ENCODE measurements around the gene TEX19. TPM values are rescaled to one million over a fixed set of nuclear protein-coding genes. Genes with fewer than 3 reads are reported as not detected.
"Not testable (repeated sequence)": the region's sequence is repeated elsewhere in the genome, so short reads cannot be mapped to it uniquely, and the experiment has no call there.

The TEX19 gene
- total RNA-seq, 4 donors from 2014 or later: not detected

DNA sequence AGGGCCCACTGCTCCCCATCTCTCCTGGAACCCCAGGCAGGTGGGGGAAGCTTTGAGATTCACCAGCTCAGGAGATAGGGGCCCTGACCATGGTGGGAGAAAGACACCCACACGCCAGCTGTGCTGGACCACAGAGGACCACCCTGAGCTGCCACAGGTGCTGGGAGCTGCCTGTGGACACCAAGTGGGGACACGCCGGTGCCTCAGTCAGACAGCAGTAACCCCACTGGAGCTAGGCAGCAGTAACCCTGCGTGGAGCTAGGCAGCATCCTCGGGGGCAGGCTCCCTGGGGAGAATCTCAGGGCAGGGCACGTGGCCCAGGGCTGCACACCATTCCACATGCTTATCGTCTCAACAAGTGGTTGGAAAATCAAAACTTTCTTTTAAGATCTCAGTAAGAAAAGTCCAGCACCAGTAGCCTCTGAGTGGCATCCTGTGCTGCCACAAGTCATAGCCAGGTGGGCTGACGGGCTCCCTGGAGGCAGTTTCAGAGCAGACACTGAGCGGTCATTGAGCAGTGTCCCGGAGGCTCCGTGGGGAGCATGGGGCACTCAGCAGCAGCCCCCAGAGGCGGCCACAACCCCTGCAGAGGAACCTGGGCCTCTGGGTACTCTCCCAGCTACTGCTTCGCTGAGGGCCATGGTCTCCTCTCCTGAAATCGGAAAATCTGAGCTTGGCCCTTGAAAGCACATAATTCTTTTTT is 51.1 kb downstream of the TEX19 start:
- intact Hi-C loops (cut with DNase I; ENCODE audit: low total_unique reads): loop anchor here (5.0 kb wide), 1 partner anchor 58 kb away; no protein-coding TSS in a partner anchor
- no peak overlapping the region for H3K4me3 ChIP-seq (ENCODE audit: low read depth, poor library complexity, severe bottlenecking)
- 90 to 97% methylated on average over 12 to 14 of the region's 14 CpGs for WGBS, 2 donors
- no peak for DNase-seq (ENCODE audit: low spot score in 2 of 2)
- TF ChIP-seq POLR2A (IDR thresholded peaks at IDR 0.05): no peak
- TF ChIP-seq, protein P1, sequence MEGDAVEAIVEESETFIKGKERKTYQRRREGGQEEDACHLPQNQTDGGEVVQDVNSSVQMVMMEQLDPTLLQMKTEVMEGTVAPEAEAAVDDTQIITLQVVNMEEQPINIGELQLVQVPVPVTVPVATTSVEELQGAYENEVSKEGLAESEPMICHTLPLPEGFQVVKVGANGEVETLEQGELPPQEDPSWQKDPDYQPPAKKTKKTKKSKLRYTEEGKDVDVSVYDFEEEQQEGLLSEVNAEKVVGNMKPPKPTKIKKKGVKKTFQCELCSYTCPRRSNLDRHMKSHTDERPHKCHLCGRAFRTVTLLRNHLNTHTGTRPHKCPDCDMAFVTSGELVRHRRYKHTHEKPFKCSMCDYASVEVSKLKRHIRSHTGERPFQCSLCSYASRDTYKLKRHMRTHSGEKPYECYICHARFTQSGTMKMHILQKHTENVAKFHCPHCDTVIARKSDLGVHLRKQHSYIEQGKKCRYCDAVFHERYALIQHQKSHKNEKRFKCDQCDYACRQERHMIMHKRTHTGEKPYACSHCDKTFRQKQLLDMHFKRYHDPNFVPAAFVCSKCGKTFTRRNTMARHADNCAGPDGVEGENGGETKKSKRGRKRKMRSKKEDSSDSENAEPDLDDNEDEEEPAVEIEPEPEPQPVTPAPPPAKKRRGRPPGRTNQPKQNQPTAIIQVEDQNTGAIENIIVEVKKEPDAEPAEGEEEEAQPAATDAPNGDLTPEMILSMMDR (IDR thresholded peaks at IDR 0.05): no peak

DNA sequence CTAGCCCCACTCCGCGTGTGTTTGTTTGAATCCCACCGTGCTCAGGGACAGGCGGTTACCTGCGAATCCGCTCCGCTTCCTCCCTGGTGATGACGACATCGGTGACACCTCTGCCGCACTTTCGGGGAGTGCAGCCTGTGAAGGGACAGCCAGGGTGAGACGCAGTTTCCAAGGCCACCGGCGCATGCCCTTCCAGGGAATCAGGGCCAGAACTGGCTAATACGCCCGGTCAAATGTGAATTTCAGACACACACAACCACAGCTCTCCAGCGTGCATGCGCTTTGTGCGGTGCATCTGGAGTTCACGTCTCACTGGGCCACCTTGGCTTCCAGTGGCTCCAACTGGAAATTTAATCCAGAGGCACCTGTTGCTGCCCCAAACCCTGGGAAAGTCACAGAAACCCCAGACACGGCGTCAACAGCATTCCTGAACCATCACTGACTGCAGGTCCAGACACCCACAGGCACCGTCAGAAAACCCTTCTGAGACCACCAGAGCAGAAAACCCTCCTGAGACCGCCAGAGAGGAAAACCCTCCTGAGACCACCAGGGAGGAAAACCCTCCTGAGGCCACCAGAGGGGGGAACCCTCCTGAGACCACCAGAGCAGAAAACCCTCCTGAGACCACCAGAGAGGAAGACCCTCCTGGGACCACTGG is 52.5 kb downstream of the TEX19 start:
- 96 to 97% methylated on average over 24 of the region's 24 CpGs for WGBS, 2 donors
- TF ChIP-seq, protein P1 (IDR thresholded peaks at IDR 0.05): no peak
- no peak for TF ChIP-seq POLR2A (IDR thresholded peaks at IDR 0.05)
- DNase-seq (ENCODE audit: low spot score in 2 of 2): no peak
- H3K4me3 ChIP-seq (ENCODE audit: low read depth, poor library complexity, severe bottlenecking): no peak overlapping the region
- intact Hi-C loops (cut with DNase I; ENCODE audit: low total_unique reads): loop anchor here (5.0 kb wide), 1 partner anchor 59 kb away; no protein-coding TSS in a partner anchor

DNA sequence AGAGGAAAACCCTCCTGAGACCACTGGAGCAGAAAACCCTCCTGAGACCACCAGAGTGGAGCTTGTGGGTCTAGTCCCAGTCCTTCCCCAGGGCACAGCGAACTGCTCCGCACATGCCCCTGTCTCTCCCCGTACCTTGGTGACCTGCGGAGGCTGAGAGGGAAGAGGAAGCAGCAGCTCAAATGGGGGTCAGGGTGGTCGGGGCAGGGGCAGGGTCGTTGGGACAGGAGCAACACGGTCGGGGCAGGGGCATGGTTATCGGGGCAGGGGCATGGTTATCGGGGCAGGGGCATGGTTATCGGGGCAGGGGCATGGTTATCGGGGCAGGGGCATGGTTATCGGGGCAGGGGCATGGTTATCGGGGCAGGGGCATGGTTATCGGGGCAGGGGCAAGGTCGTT is 53.0 kb downstream of the TEX19 start:
- intact Hi-C loops (cut with DNase I; ENCODE audit: low total_unique reads): loop anchor here (5.0 kb wide), 1 partner anchor 60 kb away; no protein-coding TSS in a partner anchor
- not testable (repeated sequence) for DNase-seq (ENCODE audit: low spot score in 2 of 2); H3K4me3 ChIP-seq (ENCODE audit: low read depth, poor library complexity, severe bottlenecking)
- WGBS, 2 donors: 91 to 92% methylated on average over 16 of the region's 16 CpGs

DNA sequence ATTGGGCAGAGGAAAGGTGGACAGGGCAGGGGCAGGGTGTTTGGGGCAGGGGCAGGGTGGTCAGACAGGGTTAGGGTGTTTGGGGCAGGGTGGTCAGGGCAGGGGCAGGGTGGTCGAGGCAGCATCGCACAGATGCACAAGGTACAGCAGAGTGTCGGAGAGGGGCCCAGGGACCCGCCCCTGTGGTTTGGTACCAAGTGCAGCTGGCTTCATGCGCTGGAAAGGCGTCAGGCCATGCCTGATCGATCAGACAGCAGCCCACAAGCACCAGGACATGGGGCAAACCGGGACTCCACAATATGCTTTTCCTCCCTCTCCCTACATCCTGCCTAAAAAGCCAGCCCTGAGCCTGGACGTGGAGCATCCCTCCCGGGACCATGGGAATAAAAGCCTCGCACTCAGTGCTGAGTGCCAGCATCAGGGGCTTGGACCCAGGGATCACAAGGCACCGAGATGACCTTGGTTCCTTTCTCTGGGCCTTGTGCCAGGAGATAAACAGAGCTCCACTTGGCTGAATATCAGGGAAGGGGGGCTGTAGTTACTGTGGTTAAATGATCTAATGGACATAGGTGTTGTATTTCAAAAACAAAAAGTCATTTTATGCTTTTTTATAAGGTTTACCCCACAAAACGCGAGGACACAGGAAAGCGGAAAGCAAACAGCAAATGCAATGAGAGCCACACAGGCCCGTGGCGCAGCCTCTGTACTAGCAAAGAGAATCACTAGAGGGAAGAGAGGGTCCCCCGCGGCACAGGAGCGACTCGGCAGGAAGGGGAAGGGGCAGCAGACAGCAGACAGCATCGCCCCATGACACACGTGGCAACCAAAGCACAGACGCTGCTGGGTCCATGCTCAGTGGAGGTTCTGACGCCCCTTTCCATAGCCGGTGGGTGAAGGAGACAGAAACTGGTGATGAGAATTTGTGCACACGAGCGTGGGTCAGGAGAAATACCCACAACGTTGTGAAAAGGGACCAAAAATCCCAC is 53.8 kb downstream of the TEX19 start:
- TF ChIP-seq, protein P1 (IDR thresholded peaks at IDR 0.05): no peak
- no peak for TF ChIP-seq POLR2A (IDR thresholded peaks at IDR 0.05)
- 88 to 92% methylated on average over 29 of the region's 29 CpGs for WGBS, 2 donors
- intact Hi-C loops (cut with DNase I; ENCODE audit: low total_unique reads): loop anchor here (5.0 kb wide), 1 partner anchor 61 kb away; no protein-coding TSS in a partner anchor
- H3K4me3 ChIP-seq (ENCODE audit: low read depth, poor library complexity, severe bottlenecking): no peak overlapping the region
- no peak for DNase-seq (ENCODE audit: low spot score in 2 of 2)

Other genes starting within 250 kb of the TEX19 start
- gene CCDC57, start 146.4 kb upstream of the TEX19 start, total RNA-seq: 10 to 100 TPM; 16.0 to 33.5 (median 31.5) TPM
- 10 to 100 TPM; 10.0 to 18.5 (median 15.2) TPM for gene SLC16A3, start 130.2 kb upstream of the TEX19 start, total RNA-seq
- 10 to 100 TPM; 46.0 to 88.4 (median 56.4) TPM for gene CSNK1D, start 85.5 kb upstream of the TEX19 start, total RNA-seq
- under 1 TPM in 2 of 4 donors, not detected in 2; 0.45 to 0.99 TPM for gene CD7, start 41.6 kb upstream of the TEX19 start, total RNA-seq
- gene SECTM1, start 25.5 kb upstream of the TEX19 start, total RNA-seq: 10 to 100 TPM; 12.4 to 16.3 (median 14.5) TPM
- not detected for gene UTS2R, start 12.5 kb downstream of the TEX19 start, total RNA-seq
- gene HEXD, start 59.1 kb downstream of the TEX19 start, total RNA-seq: 10 to 100 TPM; 30.0 to 47.1 (median 39.3) TPM
- gene OGFOD3, start 59.3 kb downstream of the TEX19 start, total RNA-seq: 10 to 100 TPM; 13.0 to 28.7 (median 23.2) TPM
- gene CYBC1, start 91.5 kb downstream of the TEX19 start, total RNA-seq: 10 to 100 TPM; 32.4 to 48.8 (median 43.5) TPM
- 10 to 100 TPM; 39.9 to 59.2 (median 44.3) TPM for gene NARF, start 99.5 kb downstream of the TEX19 start, total RNA-seq
- 10 to 100 TPM; 40.4 to 76.7 (median 52.4) TPM for gene FOXK2, start 160.5 kb downstream of the TEX19 start, total RNA-seq